Cardiac fibroblast (primary cell): ENCODE data around the gene NAALADL2.

Source experiments
- DNase-seq, 2 donors: peaks; one replicate each; pipeline versions ENCODE4 v3.0.0 to v3.0.0-alpha.2; 2010; ENCODE audit warnings: low read depth in 2 of 2
- H3K4me3 ChIP-seq, 2 donors: replicated peaks in 1 of 2; 1 replicate in 1 of 2; 2 replicates in 1 of 2; pipeline ENCODE4 v1.5.1; 2011; ENCODE audit warnings: low read depth in 2 of 2, low read length in 2 of 2, mild to moderate bottlenecking in 2 of 2, moderate library complexity in 1 of 2
- CTCF ChIP-seq: IDR thresholded peaks from one replicate; pipeline ENCODE4 v1.5.1; 2011; ENCODE audit warnings: low read depth, mild to moderate bottlenecking, low read length, inconsistent platforms

The NAALADL2 gene

GRCh38 chr3:174945951-174946350 lies 86.8 kb downstream of the NAALADL2 start:
- TF ChIP-seq CTCF, result no peak
- no peak overlapping the region for H3K4me3 ChIP-seq
- DNase-seq, result no peak

GRCh38 chr3:174949523-174949922 lies 90.4 kb downstream of the NAALADL2 start:
- DNase-seq, result peak; percentile 95 to 97
- no peak for TF ChIP-seq CTCF
- H3K4me3 ChIP-seq, result no peak overlapping the region

GRCh38 chr3:174951034-174951433 lies 91.9 kb downstream of the NAALADL2 start:
- no peak for TF ChIP-seq CTCF
- peak; percentile 77 to 92 for DNase-seq
- H3K4me3 ChIP-seq, result no peak overlapping the region

- TF ChIP-seq CTCF, result no peak
- DNase-seq, result peak in 1 of 2 donors; percentile 27
- no peak overlapping the region for H3K4me3 ChIP-seq
Measured at GRCh38 chr3:174951498-174952005, 92.4 kb downstream of the NAALADL2 start.

GRCh38 chr3:174953068-174953467 lies 93.9 kb downstream of the NAALADL2 start:
- H3K4me3 ChIP-seq, result no peak overlapping the region
- DNase-seq, result no peak
- no peak for TF ChIP-seq CTCF

GRCh38 chr3:174955513-174956016 lies 96.4 kb downstream of the NAALADL2 start:
- TF ChIP-seq CTCF, result no peak
- peak in 1 of 2 donors; percentile 60 for DNase-seq
- H3K4me3 ChIP-seq, result no peak overlapping the region

- H3K4me3 ChIP-seq, result no peak overlapping the region
- no peak for TF ChIP-seq CTCF
- DNase-seq, result peak in 1 of 2 donors; percentile 28
Measured at GRCh38 chr3:174957081-174957480, 97.9 kb downstream of the NAALADL2 start.
